ENCODE measurements around the gene TTC27. TPM values are rescaled to one million over a fixed set of nuclear protein-coding genes. Genes with fewer than 3 reads are reported as not detected.

Gene TTC27
- total RNA-seq, 4 donors from 2014 or later: 12.6 to 25.4 (median 16.9) TPM

- Histone ChIP-seq H3K4me3 (replicated peaks in 1 of 3) (no peak overlapping the region), H3K27me3 (no peaks in the 10 kb centered on the region), H3K4me1 (no peaks in the 10 kb centered on the region), H3K27ac (no peak overlapping the region), H3K9me3 (no peaks in the 10 kb centered on the region), H3K36me3 (no peaks in the 10 kb centered on the region)
- TF ChIP-seq, protein P1, sequence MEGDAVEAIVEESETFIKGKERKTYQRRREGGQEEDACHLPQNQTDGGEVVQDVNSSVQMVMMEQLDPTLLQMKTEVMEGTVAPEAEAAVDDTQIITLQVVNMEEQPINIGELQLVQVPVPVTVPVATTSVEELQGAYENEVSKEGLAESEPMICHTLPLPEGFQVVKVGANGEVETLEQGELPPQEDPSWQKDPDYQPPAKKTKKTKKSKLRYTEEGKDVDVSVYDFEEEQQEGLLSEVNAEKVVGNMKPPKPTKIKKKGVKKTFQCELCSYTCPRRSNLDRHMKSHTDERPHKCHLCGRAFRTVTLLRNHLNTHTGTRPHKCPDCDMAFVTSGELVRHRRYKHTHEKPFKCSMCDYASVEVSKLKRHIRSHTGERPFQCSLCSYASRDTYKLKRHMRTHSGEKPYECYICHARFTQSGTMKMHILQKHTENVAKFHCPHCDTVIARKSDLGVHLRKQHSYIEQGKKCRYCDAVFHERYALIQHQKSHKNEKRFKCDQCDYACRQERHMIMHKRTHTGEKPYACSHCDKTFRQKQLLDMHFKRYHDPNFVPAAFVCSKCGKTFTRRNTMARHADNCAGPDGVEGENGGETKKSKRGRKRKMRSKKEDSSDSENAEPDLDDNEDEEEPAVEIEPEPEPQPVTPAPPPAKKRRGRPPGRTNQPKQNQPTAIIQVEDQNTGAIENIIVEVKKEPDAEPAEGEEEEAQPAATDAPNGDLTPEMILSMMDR (IDR thresholded peaks at IDR 0.05): no peak
- TF ChIP-seq POLR2A (IDR thresholded peaks at IDR 0.05): no peak
- intact Hi-C loops (cut with DNase I): no loop called here
- WGBS, 2 donors: 83 to 88% methylated on average over 5 of the region's 5 CpGs
- no peak for DNase-seq
These were observed 55.8 kb downstream of the TTC27 start for GRCh38 chr2:32683520-32684086.

- Histone ChIP-seq H3K4me1 (no peaks in the 10 kb centered on the region), H3K4me3 (replicated peaks in 1 of 3) (no peak overlapping the region), H3K36me3 (no peaks in the 10 kb centered on the region), H3K27me3 (no peaks in the 10 kb centered on the region), H3K9me3 (no peaks in the 10 kb centered on the region), H3K27ac (no peak overlapping the region)
- TF ChIP-seq POLR2A (IDR thresholded peaks at IDR 0.05): no peak
- TF ChIP-seq, protein P1 (IDR thresholded peaks at IDR 0.05): no peak
- no peak for DNase-seq
- intact Hi-C loops (cut with DNase I): no loop called here
These were observed 60.7 kb downstream of the TTC27 start for GRCh38 chr2:32688541-32688940.

GRCh38 chr2:32691678-32692077, 63.8 kb downstream of the TTC27 start:
- TF ChIP-seq POLR2A (IDR thresholded peaks at IDR 0.05): no peak
- TF ChIP-seq, protein P1 (IDR thresholded peaks at IDR 0.05): no peak
- Histone ChIP-seq H3K9me3 (no peaks in the 10 kb centered on the region), H3K4me1 (no peaks in the 10 kb centered on the region), H3K27me3 (no peaks in the 10 kb centered on the region), H3K36me3 (no peaks in the 10 kb centered on the region), H3K27ac (no peak overlapping the region), H3K4me3 (replicated peaks in 1 of 3) (no peak overlapping the region)
- intact Hi-C loops (cut with DNase I): no loop called here
- DNase-seq: no peak

GRCh38 chr2:32696439-32696838, 68.6 kb downstream of the TTC27 start:
- no peak overlapping the region for H3K4me3 ChIP-seq (replicated peaks in 1 of 3)
- peaks cover 0 to 3% of the 10 kb centered on the region in 2 donors for H3K4me1 ChIP-seq
- TF ChIP-seq POLR2A (IDR thresholded peaks at IDR 0.05): no peak
- TF ChIP-seq, protein P1 (IDR thresholded peaks at IDR 0.05): no peak
- no peaks in the 10 kb centered on the region for H3K36me3 ChIP-seq
- no peaks in the 10 kb centered on the region for H3K27me3 ChIP-seq
- no peak overlapping the region for H3K27ac ChIP-seq
- intact Hi-C loops (cut with DNase I): no loop called here
- H3K9me3 ChIP-seq: no peaks in the 10 kb centered on the region
- no peak for DNase-seq
- WGBS, 2 donors: 98 to 99% methylated on average over 4 of the region's 4 CpGs

- intact Hi-C loops (cut with DNase I): no loop called here
- H3K4me1 ChIP-seq: peaks cover 0 to 3% of the 10 kb centered on the region in 2 donors
- H3K36me3 ChIP-seq: no peaks in the 10 kb centered on the region
- no peak for DNase-seq
- H3K27me3 ChIP-seq: no peaks in the 10 kb centered on the region
- no peak overlapping the region for H3K4me3 ChIP-seq (replicated peaks in 1 of 3)
- no peaks in the 10 kb centered on the region for H3K9me3 ChIP-seq
- TF ChIP-seq, protein P1 (IDR thresholded peaks at IDR 0.05): no peak
- TF ChIP-seq POLR2A (IDR thresholded peaks at IDR 0.05): no peak
- H3K27ac ChIP-seq: no peak overlapping the region
These were observed 69.3 kb downstream of the TTC27 start for GRCh38 chr2:32697156-32697555.
